LHCN-M2 (cell line): ENCODE data around the gene LYPD6. TPM values are rescaled to one million over a fixed set of nuclear protein-coding genes. Genes with fewer than 3 reads are reported as not detected.

ENCODE experiments used
- DNase-seq: peaks from one replicate; pipeline ENCODE4 v3.0.0-alpha.2; 2012; ENCODE audit warnings: low read depth
- total RNA-seq: library from RNA; depleted of rRNA; stranded (reverse); fragments of >200 nt; gene quantifications from 2 replicates; pipeline ENCODE4 v1.2.3, GENCODE V29; 2014

The LYPD6 gene
- total RNA-seq, 1 experiment from 2014 or later, result 16.6 TPM

GRCh38 chr2:149348291-149348690 is 17.9 kb downstream of the LYPD6 start:
- no peak for DNase-seq

- DNase-seq, result no peak
These were observed 23.0 kb downstream of the LYPD6 start for GRCh38 chr2:149353421-149353820.

DNA sequence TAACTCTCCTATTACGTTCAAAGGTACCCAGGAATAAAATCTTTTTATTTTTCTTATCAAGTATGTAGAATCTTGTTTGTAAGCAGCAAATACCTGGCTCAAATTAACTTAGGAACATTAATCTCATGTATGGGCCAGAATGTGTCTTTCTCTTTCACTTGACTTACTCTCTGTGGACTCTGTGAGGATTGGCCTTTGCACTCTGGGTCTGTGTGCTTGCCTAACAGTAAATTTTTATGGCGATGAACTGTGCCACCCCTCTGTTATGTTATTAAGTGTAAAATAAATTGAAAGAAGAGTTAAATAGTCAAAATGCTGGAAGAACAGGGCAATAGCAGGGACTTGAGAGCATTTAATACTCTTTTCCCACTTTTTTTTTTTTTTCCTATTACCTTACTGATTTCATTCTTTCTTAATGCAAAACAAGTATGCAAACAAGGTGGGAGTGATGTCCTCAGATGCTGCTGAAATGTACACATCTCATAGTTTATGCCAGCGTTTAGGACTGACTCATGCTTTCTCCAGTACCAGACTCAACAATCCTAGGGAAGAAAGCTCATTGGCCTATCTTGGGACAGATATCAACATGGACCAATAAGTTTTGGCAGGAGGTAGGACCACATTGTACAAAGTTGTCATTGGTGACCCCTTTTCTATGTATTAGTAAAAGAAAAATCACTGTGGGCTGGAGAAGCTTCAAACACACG is 25.5 kb downstream of the LYPD6 start:
- no peak for DNase-seq

GRCh38 chr2:149357058-149357457 is 26.7 kb downstream of the LYPD6 start:
- no peak for DNase-seq

GRCh38 chr2:149360106-149360505 is 29.7 kb downstream of the LYPD6 start:
- peak; percentile 37 for DNase-seq

DNA sequence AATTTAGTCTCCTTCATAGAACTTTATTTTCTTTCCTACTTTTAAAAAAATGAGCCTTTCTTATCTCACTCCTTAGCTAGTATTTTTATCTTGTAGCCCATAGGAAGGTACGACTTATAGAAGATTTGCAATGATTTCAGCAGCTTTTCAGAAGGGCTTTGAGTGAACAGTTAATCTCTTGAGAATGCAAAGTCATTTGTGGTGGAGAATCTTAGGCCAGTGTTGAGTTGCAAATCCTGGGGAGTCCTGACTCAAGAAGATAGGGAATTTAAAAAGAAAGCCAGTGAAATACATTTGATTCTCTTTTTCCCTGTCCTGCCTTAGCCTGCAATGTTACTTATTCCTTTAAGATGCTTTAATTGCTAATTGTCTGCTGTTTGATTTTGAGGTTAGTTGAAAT is 33.6 kb downstream of the LYPD6 start:
- peak; percentile 56 for DNase-seq

DNA sequence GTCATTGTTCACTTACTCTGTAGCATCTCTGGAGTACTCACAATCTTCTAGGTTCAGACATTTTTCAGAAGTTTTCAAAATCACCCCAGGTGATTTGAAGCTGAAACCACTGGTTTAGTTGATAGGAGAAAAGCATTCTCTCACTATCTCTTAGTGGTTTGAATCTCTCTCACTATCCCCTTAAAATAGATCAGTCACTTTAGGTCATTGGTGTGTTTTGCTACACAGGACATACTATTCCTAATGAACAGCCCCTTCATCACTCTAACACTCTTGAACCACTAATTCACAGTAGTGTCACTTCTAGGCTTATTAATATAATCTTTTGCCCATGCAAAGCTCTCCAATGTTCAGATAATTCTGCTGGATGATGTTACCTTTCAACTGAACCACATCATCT is 34.5 kb downstream of the LYPD6 start:
- DNase-seq, result no peak

DNA sequence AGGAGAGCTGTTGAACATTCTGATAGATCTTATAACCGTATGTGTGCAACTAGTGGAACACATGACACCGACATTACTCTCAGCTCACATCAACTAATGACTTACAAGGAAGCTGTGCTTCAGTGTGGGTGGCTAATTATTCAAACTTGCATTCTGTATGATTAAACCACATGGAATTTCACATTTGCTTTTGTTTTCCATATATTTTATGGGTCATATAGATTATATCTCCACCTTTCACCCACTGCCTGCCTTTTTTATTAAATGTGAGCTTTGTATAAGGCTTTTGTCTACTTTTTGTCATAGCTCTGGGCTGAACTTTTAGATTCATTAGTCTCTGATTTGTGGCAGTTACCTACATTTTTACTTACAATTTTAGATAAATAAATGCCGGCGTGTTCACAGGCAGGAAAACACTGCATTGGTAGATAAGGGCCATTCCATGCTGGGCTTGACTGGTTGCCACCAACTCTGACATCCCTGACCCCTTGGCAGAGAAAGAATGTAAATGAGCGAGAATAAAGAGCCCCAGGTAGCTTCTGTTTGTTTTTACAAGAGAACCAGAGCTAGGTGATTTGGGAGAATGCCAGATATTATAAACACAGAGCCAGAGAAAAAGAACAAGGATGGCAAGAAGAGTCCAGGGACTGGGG is 35.7 kb downstream of the LYPD6 start:
- peak; percentile 19 for DNase-seq

GRCh38 chr2:149370061-149370775 is 39.8 kb downstream of the LYPD6 start:
- DNase-seq, result no peak

DNA sequence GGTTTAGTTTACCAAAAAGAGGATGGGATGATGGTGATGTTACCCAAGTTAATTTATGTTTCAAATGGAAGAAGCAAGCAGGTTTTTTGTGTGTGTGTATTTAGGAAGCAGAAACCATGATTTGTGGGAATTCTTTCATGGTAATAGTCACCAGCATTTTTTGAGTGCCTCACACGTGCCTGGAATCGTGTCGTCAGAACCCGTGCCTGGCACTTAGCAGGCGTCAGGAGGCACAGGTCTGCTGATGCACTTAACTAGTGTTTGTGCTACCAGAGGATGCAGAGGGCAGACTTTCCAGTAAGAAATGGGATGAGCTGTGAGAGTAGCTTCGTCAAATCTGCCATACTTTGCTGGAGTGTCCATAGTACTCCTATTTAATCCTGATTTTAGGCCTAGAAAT is 41.1 kb downstream of the LYPD6 start:
- DNase-seq, result no peak

GRCh38 chr2:149375801-149376361 is 45.5 kb downstream of the LYPD6 start:
- DNase-seq, result no peak

GRCh38 chr2:149380205-149380604 is 49.8 kb downstream of the LYPD6 start:
- DNase-seq, result no peak

DNA sequence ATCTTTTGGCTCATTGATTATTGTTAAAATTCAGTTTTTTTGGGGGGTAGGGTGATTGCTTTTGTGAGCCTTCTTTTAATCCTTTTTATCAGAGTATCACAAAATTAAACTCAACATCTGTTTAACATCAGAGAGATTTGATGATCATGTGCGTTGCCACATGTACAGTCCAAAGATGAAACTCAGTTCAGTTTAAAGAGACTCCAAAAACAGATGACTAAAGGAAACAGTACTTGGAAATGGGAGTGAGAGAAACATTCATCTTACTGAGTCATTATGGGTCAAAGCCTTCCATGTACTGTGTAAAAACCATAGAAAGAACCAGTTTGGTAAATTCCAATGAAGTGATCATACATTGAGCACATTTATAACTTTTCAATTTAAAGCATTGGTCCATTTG is 53.0 kb downstream of the LYPD6 start:
- peak; percentile 82 for DNase-seq

- DNase-seq, result no peak
These were observed 55.0 kb downstream of the LYPD6 start for GRCh38 chr2:149385350-149385749.

DNA sequence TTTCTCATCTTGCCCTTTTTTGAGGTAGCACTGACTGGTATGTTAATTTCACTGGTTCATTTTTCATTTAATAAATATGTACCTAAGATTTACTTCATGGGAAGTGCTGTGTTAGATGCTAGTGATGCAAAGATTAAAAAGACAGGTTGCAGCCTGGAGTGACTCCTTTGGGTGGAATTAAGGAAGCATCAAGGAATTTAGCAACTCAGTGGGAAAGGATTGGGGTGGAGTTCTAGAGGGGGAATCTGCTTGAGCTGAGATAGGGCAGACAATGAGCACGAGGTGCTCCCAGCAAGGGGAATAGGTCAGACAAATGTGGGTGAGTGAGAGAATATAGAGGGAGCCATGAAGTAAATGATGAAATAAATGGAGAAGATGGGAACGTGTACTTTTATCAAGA is 57.0 kb downstream of the LYPD6 start:
- no peak for DNase-seq

DNA sequence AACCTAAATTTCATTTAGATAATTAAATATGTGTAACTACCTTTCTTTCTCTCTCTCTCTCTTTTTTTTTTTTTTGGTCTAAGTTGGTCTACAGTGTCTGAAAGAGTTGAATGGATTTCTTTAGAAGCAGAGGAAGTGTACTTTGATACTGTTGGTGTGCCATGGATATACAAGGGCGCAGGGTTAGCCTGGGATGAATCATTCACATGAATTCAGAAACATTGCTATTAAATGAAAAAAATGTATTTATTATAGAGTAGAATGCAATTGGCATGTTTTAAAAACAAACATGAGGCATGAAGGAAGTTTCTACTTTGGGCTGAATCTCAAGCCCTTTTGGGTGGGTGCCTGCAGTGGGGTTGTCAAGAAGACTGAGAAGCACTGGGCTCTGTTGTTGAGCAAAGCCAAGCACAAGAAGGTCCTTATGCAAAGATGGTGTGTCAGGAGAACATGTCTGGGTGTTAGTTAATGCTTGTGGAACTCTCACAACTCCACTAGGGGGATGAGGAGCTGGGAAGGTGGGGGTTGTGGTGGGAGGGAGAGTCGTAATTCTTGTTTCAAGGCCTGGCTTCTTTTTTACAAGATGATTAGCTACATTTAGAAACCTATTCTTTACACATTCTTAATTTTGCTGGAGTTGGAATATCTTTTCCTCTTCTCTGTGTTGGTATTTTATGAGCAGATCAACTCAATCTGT is 57.9 kb downstream of the LYPD6 start:
- peak; percentile 34 for DNase-seq

DNA sequence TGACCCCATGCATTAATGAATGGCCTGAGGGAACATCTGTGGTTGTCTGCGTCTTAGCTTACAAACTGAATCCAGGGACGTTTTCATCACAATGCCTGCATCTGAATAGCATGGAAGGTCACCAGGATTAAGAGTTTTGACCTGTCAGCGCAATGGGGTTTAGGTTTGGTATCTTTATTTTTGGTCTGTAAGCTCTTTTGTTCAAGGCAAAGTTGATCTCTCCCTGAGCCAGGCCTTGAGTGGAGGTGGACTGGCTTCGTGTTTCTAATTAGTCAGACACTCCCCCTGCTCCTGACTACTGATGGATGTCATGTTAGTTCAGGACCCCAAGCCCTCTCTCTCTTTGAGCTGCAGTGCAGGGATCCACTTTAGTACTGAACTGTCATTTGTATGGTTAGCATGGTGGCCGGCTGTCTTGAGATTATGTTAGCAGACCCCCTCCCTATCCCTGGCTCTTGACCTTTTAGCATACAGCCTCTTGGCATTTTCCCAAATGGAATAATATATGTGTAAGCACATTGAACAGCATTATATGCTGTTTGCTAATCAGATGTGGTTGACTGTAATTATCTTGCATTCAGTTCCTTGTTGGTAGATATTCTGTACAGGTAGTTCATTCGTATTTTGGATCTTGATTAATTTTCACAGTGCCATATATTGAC is 59.2 kb downstream of the LYPD6 start:
- no peak for DNase-seq

- DNase-seq, result no peak
These were observed 63.2 kb downstream of the LYPD6 start for GRCh38 chr2:149393614-149394013.

DNA sequence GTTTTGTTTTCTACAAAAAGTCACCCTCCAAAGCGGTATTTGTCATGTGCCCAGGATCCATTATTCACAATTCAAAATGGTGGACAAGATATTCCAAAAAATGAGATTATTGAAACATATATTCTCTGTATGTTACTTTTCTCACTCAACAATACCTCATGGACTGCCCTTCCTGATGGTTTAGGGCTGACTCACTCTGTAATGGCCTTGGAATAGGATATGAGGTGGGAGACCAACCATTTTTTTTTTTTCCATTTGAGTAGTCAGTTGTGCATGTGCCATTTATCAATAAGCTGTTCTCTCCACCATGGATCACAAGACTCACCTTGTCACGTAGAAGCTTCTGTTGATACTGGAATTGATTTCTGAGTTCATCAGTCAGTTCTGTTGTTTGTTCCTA is 64.5 kb downstream of the LYPD6 start:
- peak; percentile 31 for DNase-seq

DNA sequence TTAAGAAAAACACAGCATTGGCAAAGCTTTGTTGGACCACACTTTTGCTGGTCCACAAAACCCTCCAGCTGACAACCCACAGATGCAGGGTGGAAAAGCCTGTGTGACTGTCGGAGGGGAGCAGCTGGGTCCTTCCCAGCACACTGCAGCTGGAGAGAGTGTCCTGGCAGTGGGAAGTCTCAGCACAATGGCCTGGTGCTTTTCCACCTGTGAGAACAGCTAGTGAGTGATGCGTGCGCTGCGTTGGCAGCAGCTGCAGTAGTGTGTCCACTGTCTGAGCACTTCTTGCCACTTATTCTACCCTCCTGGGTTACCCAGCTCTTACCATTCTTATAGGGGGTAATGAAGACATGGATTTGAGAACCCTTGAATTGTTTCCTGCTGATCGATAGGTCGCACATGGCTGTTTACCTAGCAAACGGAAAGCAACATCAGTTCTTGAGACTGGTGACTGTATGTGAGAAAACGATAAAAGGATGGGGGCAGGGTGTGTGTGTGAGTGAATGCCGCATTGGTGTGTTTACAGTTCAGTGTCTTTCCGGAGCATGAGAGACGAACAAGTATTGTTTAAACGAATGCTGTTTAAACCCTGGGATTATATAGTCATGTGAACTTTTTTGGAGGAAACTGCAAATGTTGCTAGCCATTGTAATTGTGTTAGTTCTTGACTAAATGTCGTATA is 69.7 kb downstream of the LYPD6 start:
- DNase-seq, result no peak

DNA sequence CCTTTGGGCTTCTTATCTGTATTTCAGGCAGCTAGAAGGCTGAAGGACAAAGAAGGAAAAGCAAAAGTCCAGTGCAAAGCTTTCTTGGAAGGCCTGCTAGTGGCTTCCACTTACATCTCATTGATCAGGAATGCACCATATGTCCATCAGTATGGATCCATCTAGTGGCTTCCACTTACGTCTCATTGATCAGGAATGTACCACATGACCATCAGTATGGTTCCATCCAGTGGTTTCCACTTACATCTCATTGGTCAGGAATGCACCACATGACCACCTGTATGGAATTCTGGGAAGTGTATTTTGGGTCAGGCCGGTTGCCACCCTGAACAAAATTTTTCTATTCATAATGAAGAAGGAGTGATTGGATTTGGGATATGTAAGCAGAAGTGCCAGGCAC is 70.6 kb downstream of the LYPD6 start:
- peak; percentile 34 for DNase-seq
